ENCODE measurements around the gene GATAD2A. TPM values are rescaled to one million over a fixed set of nuclear protein-coding genes. Genes with fewer than 3 reads are reported as not detected.

The GATAD2A gene
- total and polyA plus RNA-seq, 9 of the 15 experiments (the other 6 are each of a cell fraction or from before 2014, with no cell fraction given): 2.4 to 226 (median 44.2) TPM

DNA sequence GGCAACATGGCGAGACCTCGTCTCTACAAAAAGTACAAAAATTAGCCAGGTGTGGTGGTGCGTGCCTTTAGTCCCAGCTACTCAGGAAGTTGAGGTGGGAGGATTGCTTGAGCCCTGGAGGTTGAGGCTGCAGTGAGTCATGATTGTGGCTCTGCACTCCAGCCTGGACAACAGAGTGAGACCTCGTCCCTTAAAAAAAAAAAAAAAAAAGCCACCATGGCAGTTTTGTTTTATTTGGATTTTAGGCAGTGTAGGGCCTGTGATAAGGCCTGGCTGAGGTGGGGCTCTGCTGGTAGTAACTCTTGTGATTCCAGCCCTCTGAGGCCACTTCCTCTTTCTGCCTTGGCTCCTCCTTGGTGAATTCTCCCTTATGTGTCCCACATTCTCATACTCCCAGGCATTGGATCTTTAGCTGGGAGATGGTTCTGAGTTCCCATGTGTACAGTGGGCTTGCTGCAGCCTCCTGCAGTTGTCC, 39.2 kb downstream of the GATAD2A start:
- Histone ChIP-seq H3K4me2 (ENCODE audit: insufficient read depth, low read length) (peak overlapping the region; percentile 76), H3K4me3 (no peak overlapping the region), H3K36me3 (ENCODE audit: control insufficient read depth, insufficient read depth, low read length) (peaks cover 52% of the 10 kb centered on the region), H2AFZ (ENCODE audit: low read depth, low read length) (no peak overlapping the region; the same call in 1 of the 2 replicates), H3K79me2 (ENCODE audit: control insufficient read depth, insufficient read depth, low read length) (peaks cover 96% of the 10 kb centered on the region), H4K20me1 (replicated peaks; ENCODE audit: control insufficient read depth, insufficient read depth, low read length) (peaks cover 49% of the 10 kb centered on the region), H3K27ac (ENCODE audit: extremely low read depth, low read depth, low read length) (peak overlapping the region; percentile 73), H3K9me1 (ENCODE audit: control insufficient read depth, insufficient read depth, low read length) (no peaks in the 10 kb centered on the region), H3K27me3 (ENCODE audit: control insufficient read depth in 2 of 2, insufficient read depth in 2 of 2, low read length in 2 of 2) (no peaks in the 10 kb centered on the region), H3K9ac (ENCODE audit: insufficient read depth in 1 of 2, low read depth in 2 of 2, low read length in 2 of 2) (peak overlapping the region; percentile 52 to 61; a peak in 3 of 4 replicates), H3K4me1 (replicated peaks in 1 of 2; ENCODE audit: control insufficient read depth in 2 of 2, insufficient read depth in 2 of 2, low read length in 2 of 2) (peaks cover 46 to 47% of the 10 kb centered on the region in 2 experiments), H3K9me3 (replicated peaks; ENCODE audit: control insufficient read depth, insufficient read depth, low read depth, low read length) (no peaks in the 10 kb centered on the region)
- ChIA-PET CTCF (ENCODE audit: low intra/inter-chr PET ratio) (no interaction called here), POLR2A (interaction anchor here (0.8 to 2.2 kb wide), 4 partner anchors 14 to 38 kb away, joined by 3 to 6 read pairs (median 4); no protein-coding TSS in a partner anchor)
- in situ Hi-C loops (cut with MboI): no loop called here
- FAIRE-seq: peak; percentile 90
- peak; percentile 91 for ATAC-seq
- BruUV-seq (replicated peaks): no TSS peak
- intact Hi-C loops (cut with micrococcal nuclease): loop anchor here (2.0 to 5.0 kb wide), 2 partner anchors 37 to 44 kb away; partner anchors contain the start of gene GATAD2A
- WGBS (ENCODE audit: insufficient coverage, low coverage, missing lambda C conversion rate): 24% methylated on average over 4 of the region's 4 CpGs
- peak in 2 of 4 experiments; percentile 79 to 85 for DNase-seq (ENCODE audit: extremely low read depth in 1 of 4, low spot score in 3 of 4)
- no peak for TF ChIP-seq U2AF1 (optimal IDR thresholded peaks at IDR 0.05; ENCODE audit: low read depth, low read length)
- TF ChIP-seq SMAD2 (IDR thresholded peaks at IDR 0.05; ENCODE audit: low read depth, low read length): no peak
- TF ChIP-seq SMAD4 (CRISPR knock-in tag; conservative IDR thresholded peaks at IDR 0.05): peak; percentile 43
- TF ChIP-seq JUN (IDR thresholded peaks at IDR 0.05; ENCODE audit: borderline replicate concordance, low read depth, low read length): peak; percentile 59; the same call in 1 of the 2 replicates
- TF ChIP-seq JUN (CRISPR knock-in tag; IDR thresholded peaks at IDR 0.05; ENCODE audit: borderline replicate concordance): no peak
- no peak for TF ChIP-seq ILF3 (IDR thresholded peaks at IDR 0.05; ENCODE audit: borderline replicate concordance)
- TF ChIP-seq TRIM24 (IDR thresholded peaks at IDR 0.05): peak in 1 of 2 experiments; percentile 56; a peak in 1 of 4 replicates
- no peak for TF ChIP-seq ZHX1 (conservative IDR thresholded peaks at IDR 0.05; ENCODE audit: low read length)
- TF ChIP-seq TAL1 (IDR thresholded peaks at IDR 0.05): peak; percentile 21; the same call in 1 of the 2 replicates
- TF ChIP-seq NCOA2 (IDR thresholded peaks at IDR 0.05; ENCODE audit: partially characterized antibody in 2 of 2): no peak
- TF ChIP-seq, protein P1, sequence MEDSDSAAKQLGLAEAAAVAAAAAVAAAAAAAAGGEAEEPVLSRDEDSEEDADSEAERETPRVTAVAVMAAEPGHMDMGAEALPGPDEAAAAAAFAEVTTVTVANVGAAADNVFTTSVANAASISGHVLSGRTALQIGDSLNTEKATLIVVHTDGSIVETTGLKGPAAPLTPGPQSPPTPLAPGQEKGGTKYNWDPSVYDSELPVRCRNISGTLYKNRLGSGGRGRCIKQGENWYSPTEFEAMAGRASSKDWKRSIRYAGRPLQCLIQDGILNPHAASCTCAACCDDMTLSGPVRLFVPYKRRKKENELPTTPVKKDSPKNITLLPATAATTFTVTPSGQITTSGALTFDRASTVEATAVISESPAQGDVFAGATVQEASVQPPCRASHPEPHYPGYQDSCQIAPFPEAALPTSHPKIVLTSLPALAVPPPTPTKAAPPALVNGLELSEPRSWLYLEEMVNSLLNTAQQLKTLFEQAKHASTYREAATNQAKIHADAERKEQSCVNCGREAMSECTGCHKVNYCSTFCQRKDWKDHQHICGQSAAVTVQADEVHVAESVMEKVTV (CRISPR knock-in tag; IDR thresholded peaks at IDR 0.05): no peak
- TF ChIP-seq, protein P2, sequence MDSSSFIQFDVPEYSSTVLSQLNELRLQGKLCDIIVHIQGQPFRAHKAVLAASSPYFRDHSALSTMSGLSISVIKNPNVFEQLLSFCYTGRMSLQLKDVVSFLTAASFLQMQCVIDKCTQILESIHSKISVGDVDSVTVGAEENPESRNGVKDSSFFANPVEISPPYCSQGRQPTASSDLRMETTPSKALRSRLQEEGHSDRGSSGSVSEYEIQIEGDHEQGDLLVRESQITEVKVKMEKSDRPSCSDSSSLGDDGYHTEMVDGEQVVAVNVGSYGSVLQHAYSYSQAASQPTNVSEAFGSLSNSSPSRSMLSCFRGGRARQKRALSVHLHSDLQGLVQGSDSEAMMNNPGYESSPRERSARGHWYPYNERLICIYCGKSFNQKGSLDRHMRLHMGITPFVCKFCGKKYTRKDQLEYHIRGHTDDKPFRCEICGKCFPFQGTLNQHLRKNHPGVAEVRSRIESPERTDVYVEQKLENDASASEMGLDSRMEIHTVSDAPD (CRISPR knock-in tag; IDR thresholded peaks at IDR 0.05): 0 out of 2 replicates have a peak, but pooled peaks have one; percentile 46
- TF ChIP-seq C11orf30 (IDR thresholded peaks at IDR 0.05; ENCODE audit: low read depth): peak; percentile 78
- TF ChIP-seq MEF2A (IDR thresholded peaks at IDR 0.05; ENCODE audit: control insufficient read depth, low read depth, low read length): 0 out of 2 replicates have a peak, but pooled peaks have one; percentile 31
- peak; percentile 48 for TF ChIP-seq RBM25 (IDR thresholded peaks at IDR 0.05; ENCODE audit: low read depth, low read length, severe bottlenecking)
- TF ChIP-seq ETV1 (tag; conservative IDR thresholded peaks at IDR 0.05; ENCODE audit: low read depth): 0 out of 2 replicates have a peak, but pooled peaks have one; percentile 8
- no peak for TF ChIP-seq ESRRB (CRISPR knock-in tag; IDR thresholded peaks at IDR 0.05; ENCODE audit: borderline replicate concordance)
